HepG2 (cell line): Measurements from ENCODE around the gene TMEM141. TPM values are rescaled to one million over a fixed set of nuclear protein-coding genes. Genes with fewer than 3 reads are reported as not detected.
A peak's percentile ranks its signal among the peaks of the same experiment; 100 is the strongest.

Experiments used
- AGO1 ChIP-seq: fragments of 200-400 bp; formaldehyde crosslinking; IDR thresholded peaks from 2 replicates; pipeline ENCODE4 v1.6.1; 2017; ENCODE audit warnings: mild to moderate bottlenecking, low read depth, low read length, moderate library complexity; ENCODE audit not compliant: poor library complexity, severe bottlenecking
- ARNT ChIP-seq: fragments of 450-650 bp; IDR thresholded peaks from 2 replicates; pipeline ENCODE4 v1.6.1; 2017
- CCDC6 ChIP-seq: sonication (generic); formaldehyde crosslinking; IDR thresholded peaks from 2 replicates; pipeline ENCODE4 v1.8.1; 2022; ENCODE audit warnings: mild to moderate bottlenecking, missing genetic modification reagents, moderate library complexity
- FLYWCH1 ChIP-seq: sonication (generic); formaldehyde crosslinking; IDR thresholded peaks from 2 replicates; pipeline ENCODE4 v1.8.1; 2023; ENCODE audit warnings: mild to moderate bottlenecking, missing genetic modification reagents
- KAT8 ChIP-seq: IDR thresholded peaks from 2 replicates; pipeline ENCODE4 v1.6.1; 2016; ENCODE audit warnings: missing genetic modification reagents, missing compliant biosample characterization
- KDM5A ChIP-seq: fragments of 200-600 bp; sonication (generic); IDR thresholded peaks from 2 replicates; pipeline ENCODE4 v1.7.0; 2018; ENCODE audit warnings: antibody characterized with exemption, mild to moderate bottlenecking, low read length, borderline replicate concordance
- KLF12 ChIP-seq: sonication (generic); formaldehyde crosslinking; IDR thresholded peaks from 2 replicates; pipeline ENCODE4 v1.4.0; 2020; ENCODE audit warnings: missing genetic modification reagents, borderline replicate concordance
- NONO ChIP-seq, 2 experiments: fragments of 450-650 bp in 1 of 2; sonication (generic) in 1 of 2; formaldehyde crosslinking in 1 of 2; IDR thresholded peaks in 1 of 2; conservative IDR thresholded peaks in 1 of 2; 2 replicates each; pipeline versions ENCODE4 v1.6.1 to v1.8.0; 2017 to 2022; ENCODE audit warnings: mild to moderate bottlenecking in 1 of 2, missing genetic modification reagents in 1 of 2, moderate library complexity in 1 of 2
- PRMT3 ChIP-seq: sonication (generic); formaldehyde crosslinking; IDR thresholded peaks from 2 replicates; pipeline ENCODE4 v1.8.1; 2022; ENCODE audit warnings: low read depth, mild to moderate bottlenecking, moderate library complexity, missing genetic modification reagents, borderline replicate concordance
- RELA ChIP-seq: sonication (generic); formaldehyde crosslinking; IDR thresholded peaks from 2 replicates; pipeline ENCODE4 v1.4.0; 2020; ENCODE audit warnings: missing genetic modification reagents
- SMYD3 ChIP-seq: sonication (generic); formaldehyde crosslinking; IDR thresholded peaks from 2 replicates; pipeline ENCODE4 v1.8.1; 2023; ENCODE audit warnings: mild to moderate bottlenecking, missing genetic modification reagents
- SNAPC2 ChIP-seq: sonication (generic); formaldehyde crosslinking; IDR thresholded peaks from 2 replicates; pipeline ENCODE4 v1.8.1; 2022; ENCODE audit warnings: mild to moderate bottlenecking, missing genetic modification reagents
- U2AF1 ChIP-seq: fragments of 200-400 bp; formaldehyde crosslinking; optimal IDR thresholded peaks from 2 replicates; pipeline ENCODE3; 2017; ENCODE audit warnings: mild to moderate bottlenecking, low read depth, low read length
- WIZ ChIP-seq: sonication (generic); formaldehyde crosslinking; IDR thresholded peaks from 2 replicates; pipeline ENCODE4 v1.5.1; 2020; ENCODE audit warnings: mild to moderate bottlenecking, missing genetic modification reagents
- ZEB1 ChIP-seq: IDR thresholded peaks from 2 replicates; pipeline ENCODE4 v1.6.1; 2012; ENCODE audit warnings: mild to moderate bottlenecking, low read depth, inconsistent platforms; ENCODE audit not compliant: insufficient replicate concordance
- ZFAT ChIP-seq: sonication (generic); formaldehyde crosslinking; conservative IDR thresholded peaks from 2 replicates; pipeline ENCODE4 v1.8.1; 2023; ENCODE audit warnings: missing genetic modification reagents, inconsistent platforms
- ZFP37 ChIP-seq: sonication (generic); formaldehyde crosslinking; IDR thresholded peaks from 2 replicates; pipeline ENCODE4 v1.4.0; 2020; ENCODE audit warnings: missing genetic modification reagents, borderline replicate concordance
- ZFP62 ChIP-seq: sonication (generic); formaldehyde crosslinking; IDR thresholded peaks from 2 replicates; pipeline ENCODE4 v1.4.0; 2020; ENCODE audit warnings: missing genetic modification reagents
- ZFX ChIP-seq: sonication (generic); formaldehyde crosslinking; IDR thresholded peaks from 2 replicates; pipeline ENCODE4 v1.4.0; 2020; ENCODE audit warnings: mild to moderate bottlenecking, low read depth, missing genetic modification reagents, moderate library complexity
- ZNF598 ChIP-seq: sonication (generic); formaldehyde crosslinking; IDR thresholded peaks from 2 replicates; pipeline ENCODE4 v1.5.1; 2020; ENCODE audit warnings: mild to moderate bottlenecking, missing genetic modification reagents, borderline replicate concordance
- ZNF891 ChIP-seq: sonication (generic); formaldehyde crosslinking; IDR thresholded peaks from 2 replicates; pipeline ENCODE4 v1.5.0; 2020; ENCODE audit warnings: mild to moderate bottlenecking, missing genetic modification reagents
- ZSCAN30 ChIP-seq: sonication (generic); formaldehyde crosslinking; IDR thresholded peaks from 2 replicates; pipeline ENCODE4 v1.5.0; 2020; ENCODE audit warnings: mild to moderate bottlenecking, missing genetic modification reagents
- polyA plus RNA-seq, 8 experiments: library from polyadenylated mRNA; depleted of rRNA in 3 of 8; stranded (reverse) in 7 of 8; unstranded in 1 of 8; fragments of >200 nt; fragmentation: Illumina TruSeq in 4 of 8; extraction: Trizol in 4 of 8; gene quantifications; 2 replicates each; pipeline versions ENCODE4 v1.2.1 to v1.2.3, GENCODE V29; 2011 to 2016; ENCODE audit warnings: low read depth in 4 of 8, missing spikeins in 1 of 8, mixed read lengths in 1 of 8; ENCODE audit not compliant: insufficient read depth in 1 of 8
- total RNA-seq, 5 experiments: library from RNA; depleted of rRNA; stranded (reverse); fragments of >200 nt; fragmentation: Illumina TruSeq; extraction: Trizol; gene quantifications; 2 replicates each; pipeline ENCODE4 v1.2.3, GENCODE V29; 2016; ENCODE audit warnings: low read depth in 1 of 5
- TF ChIP-seq, protein P1 (sequence below): sonication (generic); formaldehyde crosslinking; IDR thresholded peaks from 2 replicates; pipeline ENCODE4 v1.4.0; 2020; ENCODE audit warnings: missing genetic modification reagents
- TF ChIP-seq, protein P2 (sequence below): sonication (generic); formaldehyde crosslinking; IDR thresholded peaks from 2 replicates; pipeline ENCODE4 v1.4.0; 2020; ENCODE audit warnings: missing genetic modification reagents
- TF ChIP-seq, protein P3 (sequence below): IDR thresholded peaks from 2 replicates; pipeline ENCODE4 v1.6.1; 2012; ENCODE audit warnings: low read depth, low read length, improper control_type of control experiment
- TF ChIP-seq, protein P4 (sequence below): sonication (generic); formaldehyde crosslinking; conservative IDR thresholded peaks from 2 replicates; pipeline ENCODE4 v1.4.0; 2020; ENCODE audit warnings: missing genetic modification reagents

Gene TMEM141
- total and polyA plus RNA-seq, 2 of the 13 experiments (the other 11 are each of a cell fraction or from before 2014, with no cell fraction given), result 81.0 to 202 TPM

DNA sequence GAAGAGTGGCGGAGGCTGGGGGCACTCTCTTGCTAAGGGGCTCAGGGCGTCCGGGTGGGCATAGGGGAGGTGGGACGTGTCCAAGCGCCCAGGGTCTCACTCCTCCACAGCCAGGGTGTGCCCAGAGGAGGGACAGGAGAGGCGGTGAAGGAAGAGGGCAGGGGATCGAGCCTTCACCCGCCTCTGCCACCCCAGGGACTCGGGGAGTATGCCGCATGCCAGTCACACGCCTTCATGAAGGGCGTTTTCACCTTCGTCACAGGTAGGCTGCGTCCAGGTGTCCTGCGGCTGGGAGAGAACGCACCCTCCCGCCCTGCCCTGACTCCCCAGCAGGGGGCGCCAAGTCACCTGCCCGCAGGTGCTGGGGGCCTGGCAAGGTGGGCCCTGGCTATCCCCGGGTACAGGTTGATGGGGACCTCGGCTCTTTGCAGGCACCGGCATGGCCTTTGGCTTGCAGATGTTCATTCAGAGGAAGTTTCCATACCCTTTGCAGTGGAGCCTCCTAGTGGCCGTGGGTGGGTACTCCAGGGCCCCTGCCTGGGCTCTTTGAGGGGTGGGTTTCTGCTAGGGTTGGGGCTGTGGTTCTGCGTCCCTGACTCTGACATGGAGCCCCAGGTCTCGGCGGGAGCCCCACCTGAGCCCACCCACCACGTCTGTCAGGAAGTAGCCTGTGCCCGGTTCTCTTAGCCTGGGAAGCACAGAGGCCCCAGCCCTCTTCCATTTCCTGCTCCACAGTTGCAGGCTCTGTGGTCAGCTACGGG is 552 bp downstream of the TMEM141 start (continued):
- TF ChIP-seq AGO1, result peak; percentile 62
- no peak for TF ChIP-seq KAT8
- TF ChIP-seq KDM5A, result peak; percentile 49; the same call in 1 of the 2 replicates
- no peak for TF ChIP-seq ZFP62 (CRISPR knock-in tag)
- TF ChIP-seq ZSCAN30 (CRISPR knock-in tag), result no peak
- no peak for TF ChIP-seq PRMT3 (CRISPR knock-in tag)
- TF ChIP-seq SMYD3 (CRISPR knock-in tag), result no peak
- TF ChIP-seq ZFX (CRISPR knock-in tag), result peak; percentile 65; the same call in 1 of the 2 replicates
- TF ChIP-seq KLF12 (CRISPR knock-in tag), result no peak; the same call in 1 of the 2 replicates
- TF ChIP-seq, protein P1, sequence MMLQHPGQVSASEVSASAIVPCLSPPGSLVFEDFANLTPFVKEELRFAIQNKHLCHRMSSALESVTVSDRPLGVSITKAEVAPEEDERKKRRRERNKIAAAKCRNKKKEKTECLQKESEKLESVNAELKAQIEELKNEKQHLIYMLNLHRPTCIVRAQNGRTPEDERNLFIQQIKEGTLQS (CRISPR knock-in tag), result no peak
- no peak for TF ChIP-seq CCDC6 (CRISPR knock-in tag)
- no peak for TF ChIP-seq ZNF598 (CRISPR knock-in tag)
- TF ChIP-seq, protein P2, sequence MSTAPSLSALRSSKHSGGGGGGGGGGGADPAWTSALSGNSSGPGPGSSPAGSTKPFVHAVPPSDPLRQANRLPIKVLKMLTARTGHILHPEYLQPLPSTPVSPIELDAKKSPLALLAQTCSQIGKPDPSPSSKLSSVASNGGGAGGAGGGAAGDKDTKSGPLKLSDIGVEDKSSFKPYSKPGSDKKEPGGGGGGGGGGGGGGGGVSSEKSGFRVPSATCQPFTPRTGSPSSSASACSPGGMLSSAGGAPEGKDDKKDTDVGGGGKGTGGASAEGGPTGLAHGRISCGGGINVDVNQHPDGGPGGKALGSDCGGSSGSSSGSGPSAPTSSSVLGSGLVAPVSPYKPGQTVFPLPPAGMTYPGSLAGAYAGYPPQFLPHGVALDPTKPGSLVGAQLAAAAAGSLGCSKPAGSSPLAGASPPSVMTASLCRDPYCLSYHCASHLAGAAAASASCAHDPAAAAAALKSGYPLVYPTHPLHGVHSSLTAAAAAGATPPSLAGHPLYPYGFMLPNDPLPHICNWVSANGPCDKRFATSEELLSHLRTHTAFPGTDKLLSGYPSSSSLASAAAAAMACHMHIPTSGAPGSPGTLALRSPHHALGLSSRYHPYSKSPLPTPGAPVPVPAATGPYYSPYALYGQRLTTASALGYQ, result 0 out of 2 replicates have a peak, but pooled peaks have one; percentile 19
- TF ChIP-seq NONO (IDR thresholded peaks at IDR 0.05), result no peak
- TF ChIP-seq NONO (CRISPR knock-in tag; conservative IDR thresholded peaks at IDR 0.05), result peak; percentile 59
- TF ChIP-seq ZFP37 (CRISPR knock-in tag), result 0 out of 2 replicates have a peak, but pooled peaks have one; percentile 54
- TF ChIP-seq ZEB1, result no peak
- TF ChIP-seq, protein P3, sequence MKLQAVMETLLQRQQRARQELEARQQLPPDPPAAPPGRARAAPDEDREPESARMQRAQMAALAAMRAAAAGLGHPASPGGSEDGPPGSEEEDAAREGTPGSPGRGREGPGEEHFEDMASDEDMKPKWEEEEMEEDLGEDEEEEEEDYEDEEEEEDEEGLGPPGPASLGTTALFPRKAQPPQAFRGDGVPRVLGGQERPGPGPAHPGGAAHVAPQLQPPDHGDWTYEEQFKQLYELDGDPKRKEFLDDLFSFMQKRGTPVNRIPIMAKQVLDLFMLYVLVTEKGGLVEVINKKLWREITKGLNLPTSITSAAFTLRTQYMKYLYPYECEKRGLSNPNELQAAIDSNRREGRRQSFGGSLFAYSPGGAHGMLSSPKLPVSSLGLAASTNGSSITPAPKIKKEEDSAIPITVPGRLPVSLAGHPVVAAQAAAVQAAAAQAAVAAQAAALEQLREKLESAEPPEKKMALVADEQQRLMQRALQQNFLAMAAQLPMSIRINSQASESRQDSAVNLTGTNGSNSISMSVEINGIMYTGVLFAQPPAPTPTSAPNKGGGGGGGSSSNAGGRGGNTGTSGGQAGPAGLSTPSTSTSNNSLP, result no peak
- TF ChIP-seq WIZ (CRISPR knock-in tag), result peak; percentile 66; the same call in 1 of the 2 replicates
- TF ChIP-seq FLYWCH1 (CRISPR knock-in tag), result no peak
- no peak; the same call in 1 of the 2 replicates for TF ChIP-seq ZFAT (CRISPR knock-in tag)
- TF ChIP-seq, protein P4, sequence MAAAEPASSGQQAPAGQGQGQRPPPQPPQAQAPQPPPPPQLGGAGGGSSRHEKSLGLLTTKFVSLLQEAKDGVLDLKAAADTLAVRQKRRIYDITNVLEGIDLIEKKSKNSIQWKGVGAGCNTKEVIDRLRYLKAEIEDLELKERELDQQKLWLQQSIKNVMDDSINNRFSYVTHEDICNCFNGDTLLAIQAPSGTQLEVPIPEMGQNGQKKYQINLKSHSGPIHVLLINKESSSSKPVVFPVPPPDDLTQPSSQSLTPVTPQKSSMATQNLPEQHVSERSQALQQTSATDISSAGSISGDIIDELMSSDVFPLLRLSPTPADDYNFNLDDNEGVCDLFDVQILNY, result no peak
- peak; percentile 66; the same call in 1 of the 2 replicates for TF ChIP-seq SNAPC2 (CRISPR knock-in tag)
- no peak for TF ChIP-seq ARNT
- TF ChIP-seq ZNF891 (CRISPR knock-in tag), result no peak; the same call in 1 of the 2 replicates
- no peak for TF ChIP-seq RELA (CRISPR knock-in tag)
- no peak for TF ChIP-seq U2AF1
